ENCODE data around the gene PSMD8. TPM values are rescaled to one million over a fixed set of nuclear protein-coding genes. Genes with fewer than 3 reads are reported as not detected.

Gene PSMD8
- total RNA-seq, 1 donor from 2014 or later, result 215 TPM

DNA sequence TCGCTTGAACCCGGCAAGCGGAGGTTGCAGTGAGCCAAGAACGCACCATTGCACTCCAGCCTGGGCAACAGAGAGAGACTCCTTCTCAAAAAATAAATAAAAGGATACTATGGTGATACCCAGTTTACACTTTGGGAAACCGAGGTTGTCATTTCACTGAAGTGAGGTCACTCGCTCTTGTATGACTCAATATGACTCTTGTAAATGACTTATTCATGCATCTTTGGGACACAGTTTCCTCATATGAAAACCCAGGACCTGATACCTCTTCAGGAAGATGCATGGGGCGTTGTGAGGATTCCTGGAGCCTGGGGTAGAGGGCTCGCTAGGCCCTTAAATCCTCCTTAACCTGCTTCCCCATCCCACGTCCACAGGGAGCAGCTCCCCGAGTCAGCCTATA lies 4.5 kb downstream of the PSMD8 start:
- Histone ChIP-seq H2AFZ (ENCODE audit: low read depth, low read length) (no peak overlapping the region), H3K4me2 (ENCODE audit: low read length) (no peak overlapping the region), H3K79me2 (ENCODE audit: insufficient read depth, low read length) (peaks cover 45% of the 10 kb centered on the region), H3K36me3 (ENCODE audit: insufficient read depth, low read length) (peaks cover 22% of the 10 kb centered on the region), H4K20me1 (ENCODE audit: insufficient read depth, low read length) (peaks cover 76% of the 10 kb centered on the region), H3K4me1 (ENCODE audit: insufficient read depth, low read length) (peaks cover 13% of the 10 kb centered on the region), H3K27me3 (ENCODE audit: insufficient read depth, low read length) (no peaks in the 10 kb centered on the region), H3K27ac (ENCODE audit: low read depth, low read length) (no peak overlapping the region), H3K9ac (ENCODE audit: low read length) (no peak overlapping the region), H3K4me3 (ENCODE audit: insufficient read depth, low read depth, low read length) (no peak overlapping the region), H3K9me3 (ENCODE audit: insufficient read depth, low read depth, low read length) (no peaks in the 10 kb centered on the region)
- FAIRE-seq (no peak), DNase-seq (ENCODE audit: low read depth) (no peak)
- Mint-ChIP-seq H3K4me3 (ENCODE audit: unreplicated experiment) (no peak overlapping the region), H3K27me3 (ENCODE audit: low read depth, unreplicated experiment) (no peaks in the 10 kb centered on the region), H3K27ac (ENCODE audit: unreplicated experiment) (no peak overlapping the region), H3K36me3 (ENCODE audit: low read depth, unreplicated experiment) (peaks cover 8% of the 10 kb centered on the region), H3K4me1 (ENCODE audit: low read depth, unreplicated experiment) (peaks cover 8% of the 10 kb centered on the region), H3K9me3 (ENCODE audit: unreplicated experiment) (no peaks in the 10 kb centered on the region)
- TF ChIP-seq EZH2 (IDR thresholded peaks at IDR 0.05; ENCODE audit: insufficient read depth, low read length), result no peak
- TF ChIP-seq, protein P1, sequence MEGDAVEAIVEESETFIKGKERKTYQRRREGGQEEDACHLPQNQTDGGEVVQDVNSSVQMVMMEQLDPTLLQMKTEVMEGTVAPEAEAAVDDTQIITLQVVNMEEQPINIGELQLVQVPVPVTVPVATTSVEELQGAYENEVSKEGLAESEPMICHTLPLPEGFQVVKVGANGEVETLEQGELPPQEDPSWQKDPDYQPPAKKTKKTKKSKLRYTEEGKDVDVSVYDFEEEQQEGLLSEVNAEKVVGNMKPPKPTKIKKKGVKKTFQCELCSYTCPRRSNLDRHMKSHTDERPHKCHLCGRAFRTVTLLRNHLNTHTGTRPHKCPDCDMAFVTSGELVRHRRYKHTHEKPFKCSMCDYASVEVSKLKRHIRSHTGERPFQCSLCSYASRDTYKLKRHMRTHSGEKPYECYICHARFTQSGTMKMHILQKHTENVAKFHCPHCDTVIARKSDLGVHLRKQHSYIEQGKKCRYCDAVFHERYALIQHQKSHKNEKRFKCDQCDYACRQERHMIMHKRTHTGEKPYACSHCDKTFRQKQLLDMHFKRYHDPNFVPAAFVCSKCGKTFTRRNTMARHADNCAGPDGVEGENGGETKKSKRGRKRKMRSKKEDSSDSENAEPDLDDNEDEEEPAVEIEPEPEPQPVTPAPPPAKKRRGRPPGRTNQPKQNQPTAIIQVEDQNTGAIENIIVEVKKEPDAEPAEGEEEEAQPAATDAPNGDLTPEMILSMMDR (IDR thresholded peaks at IDR 0.05; ENCODE audit: insufficient read depth, low read depth, low read length), result no peak

DNA sequence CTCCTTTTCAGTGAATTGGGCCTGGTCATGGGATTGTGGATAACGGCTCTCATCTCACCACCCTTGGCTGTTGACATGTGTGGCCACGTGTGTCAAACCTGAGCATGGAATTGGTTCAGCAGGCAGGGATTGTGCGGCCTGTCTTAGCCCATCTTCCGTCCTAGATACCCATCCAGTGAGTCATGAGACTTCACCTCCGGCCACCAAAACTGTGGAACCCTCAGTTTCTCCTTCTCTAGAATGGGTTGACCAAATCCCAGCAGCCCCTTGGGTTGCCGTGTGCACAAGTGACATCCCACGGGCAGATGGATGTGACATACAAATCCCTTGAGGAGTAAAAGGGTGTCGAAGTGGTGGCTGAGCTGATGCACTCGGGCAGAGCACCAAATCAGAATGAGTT lies 6.8 kb downstream of the PSMD8 start:
- Histone ChIP-seq H3K27me3 (ENCODE audit: insufficient read depth, low read length) (no peaks in the 10 kb centered on the region), H3K9ac (ENCODE audit: low read length) (no peak overlapping the region), H3K79me2 (ENCODE audit: insufficient read depth, low read length) (peaks cover 30% of the 10 kb centered on the region), H3K4me2 (ENCODE audit: low read length) (no peak overlapping the region), H3K27ac (ENCODE audit: low read depth, low read length) (no peak overlapping the region), H3K9me3 (ENCODE audit: insufficient read depth, low read depth, low read length) (no peaks in the 10 kb centered on the region), H2AFZ (ENCODE audit: low read depth, low read length) (no peak overlapping the region), H3K4me3 (ENCODE audit: insufficient read depth, low read depth, low read length) (no peak overlapping the region), H3K36me3 (ENCODE audit: insufficient read depth, low read length) (peaks cover 22% of the 10 kb centered on the region), H3K4me1 (ENCODE audit: insufficient read depth, low read length) (peaks cover 6% of the 10 kb centered on the region), H4K20me1 (ENCODE audit: insufficient read depth, low read length) (peaks cover 86% of the 10 kb centered on the region)
- DNase-seq (ENCODE audit: low read depth) (no peak), FAIRE-seq (no peak)
- Mint-ChIP-seq H3K27ac (ENCODE audit: unreplicated experiment) (no peak overlapping the region), H3K4me3 (ENCODE audit: unreplicated experiment) (no peak overlapping the region), H3K27me3 (ENCODE audit: low read depth, unreplicated experiment) (no peaks in the 10 kb centered on the region), H3K9me3 (ENCODE audit: unreplicated experiment) (no peaks in the 10 kb centered on the region), H3K4me1 (ENCODE audit: low read depth, unreplicated experiment) (peaks cover 6% of the 10 kb centered on the region), H3K36me3 (ENCODE audit: low read depth, unreplicated experiment) (peaks cover 10% of the 10 kb centered on the region)
- TF ChIP-seq, protein P1 (IDR thresholded peaks at IDR 0.05; ENCODE audit: insufficient read depth, low read depth, low read length), result no peak
- no peak for TF ChIP-seq EZH2 (IDR thresholded peaks at IDR 0.05; ENCODE audit: insufficient read depth, low read length)

DNA sequence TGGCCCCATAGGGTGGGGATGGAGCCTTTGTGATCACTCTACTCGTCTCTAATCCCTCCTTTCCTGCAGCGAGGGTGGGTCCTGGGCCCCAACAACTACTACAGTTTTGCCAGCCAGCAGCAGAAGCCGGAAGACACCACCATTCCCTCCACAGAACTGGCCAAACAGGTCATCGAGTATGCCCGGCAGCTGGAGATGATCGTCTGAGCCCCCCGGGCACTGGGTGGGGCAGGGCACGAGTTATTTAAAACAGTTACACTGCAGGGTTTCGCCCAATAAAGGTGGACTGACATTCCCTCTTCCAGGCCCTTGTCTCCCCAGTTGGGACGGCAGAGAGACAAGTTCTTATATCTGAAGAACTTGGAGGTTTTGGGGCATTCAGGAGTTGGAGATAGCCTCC lies 8.8 kb downstream of the PSMD8 start:
- Mint-ChIP-seq H3K27ac (ENCODE audit: unreplicated experiment) (no peak overlapping the region), H3K27me3 (ENCODE audit: low read depth, unreplicated experiment) (no peaks in the 10 kb centered on the region), H3K4me3 (ENCODE audit: unreplicated experiment) (no peak overlapping the region), H3K4me1 (ENCODE audit: low read depth, unreplicated experiment) (peaks cover 4% of the 10 kb centered on the region), H3K9me3 (ENCODE audit: unreplicated experiment) (peaks cover 3% of the 10 kb centered on the region), H3K36me3 (ENCODE audit: low read depth, unreplicated experiment) (peaks cover 10% of the 10 kb centered on the region)
- no peak overlapping the region for H3K4me2 ChIP-seq (ENCODE audit: low read length)
- peaks cover 11% of the 10 kb centered on the region for H3K79me2 ChIP-seq (ENCODE audit: insufficient read depth, low read length)
- H3K27ac ChIP-seq (ENCODE audit: low read depth, low read length), result no peak overlapping the region
- no peak for TF ChIP-seq EZH2 (IDR thresholded peaks at IDR 0.05; ENCODE audit: insufficient read depth, low read length)
- TF ChIP-seq, protein P1 (IDR thresholded peaks at IDR 0.05; ENCODE audit: insufficient read depth, low read depth, low read length), result no peak
- DNase-seq (ENCODE audit: low read depth) (no peak), FAIRE-seq (no peak)
- H3K27me3 ChIP-seq (ENCODE audit: insufficient read depth, low read length), result no peaks in the 10 kb centered on the region
- H4K20me1 ChIP-seq (ENCODE audit: insufficient read depth, low read length), result peaks cover 65% of the 10 kb centered on the region
- H3K36me3 ChIP-seq (ENCODE audit: insufficient read depth, low read length), result peaks cover 15% of the 10 kb centered on the region
- H3K4me1 ChIP-seq (ENCODE audit: insufficient read depth, low read length), result peaks cover 6% of the 10 kb centered on the region
- no peaks in the 10 kb centered on the region for H3K9me3 ChIP-seq (ENCODE audit: insufficient read depth, low read depth, low read length)
- H3K4me3 ChIP-seq (ENCODE audit: insufficient read depth, low read depth, low read length), result no peak overlapping the region
- no peak overlapping the region for H2AFZ ChIP-seq (ENCODE audit: low read depth, low read length)
- H3K9ac ChIP-seq (ENCODE audit: low read length), result no peak overlapping the region

Data from astrocyte (in vitro differentiated cells and primary cell).